H9 (cell line): ENCODE results near the gene FAM161A. TPM values are rescaled to one million over a fixed set of nuclear protein-coding genes. Genes with fewer than 3 reads are reported as not detected.

ENCODE experiments used
- DNase-seq: peaks from one replicate; pipeline ENCODE4 v3.0.0-alpha.2; 2017
- H2AFZ ChIP-seq: one replicate; pipeline ENCODE4 v1.6.1; 2013; ENCODE audit warnings: mild to moderate bottlenecking, low read length, control low read depth, moderate library complexity
- H2AK5ac ChIP-seq: 2 replicates; pipeline ENCODE4 v1.6.1; 2013; ENCODE audit warnings: low read length, control low read depth, mixed read lengths; ENCODE audit not compliant: insufficient read length
- H2BK120ac ChIP-seq: one replicate; pipeline ENCODE4 v1.6.1; 2013; ENCODE audit warnings: low read depth, mild to moderate bottlenecking, low read length, control low read depth, inconsistent platforms; ENCODE audit not compliant: poor library complexity, severe bottlenecking
- H2BK12ac ChIP-seq: 2 replicates; pipeline ENCODE4 v1.6.1; 2013; ENCODE audit warnings: low read length, control low read depth, mixed read lengths, low read depth; ENCODE audit not compliant: insufficient read length
- H2BK15ac ChIP-seq: 2 replicates; pipeline ENCODE4 v1.6.1; 2013; ENCODE audit warnings: low read depth, low read length, control low read depth
- H2BK20ac ChIP-seq: one replicate; pipeline ENCODE4 v1.6.1; 2013; ENCODE audit warnings: low read depth, mild to moderate bottlenecking, low read length, control low read depth, inconsistent platforms; ENCODE audit not compliant: poor library complexity, severe bottlenecking
- H2BK5ac ChIP-seq: 2 replicates; pipeline ENCODE4 v1.6.1; 2013; ENCODE audit warnings: low read length, control low read depth, mixed read lengths; ENCODE audit not compliant: insufficient read length
- H3K14ac ChIP-seq: 2 replicates; pipeline ENCODE4 v1.6.1; 2013; ENCODE audit warnings: low read length, control low read depth; ENCODE audit not compliant: insufficient read depth
- H3K18ac ChIP-seq: 2 replicates; pipeline ENCODE4 v1.6.1; 2013; ENCODE audit warnings: low read depth, mild to moderate bottlenecking, mixed read lengths, low read length, control low read depth; ENCODE audit not compliant: insufficient read length
- H3K23ac ChIP-seq: 2 replicates; pipeline ENCODE4 v1.6.1; 2013; ENCODE audit warnings: low read length, control low read depth, mixed read lengths, low read depth; ENCODE audit not compliant: insufficient read length
- H3K23me2 ChIP-seq: 2 replicates; pipeline ENCODE4 v1.6.1; 2013; ENCODE audit warnings: low read depth, mild to moderate bottlenecking, mixed read lengths, low read length, control low read depth; ENCODE audit not compliant: insufficient read length, poor library complexity, severe bottlenecking
- H3K27ac ChIP-seq: 2 replicates; pipeline ENCODE4 v1.5.1; 2013; ENCODE audit warnings: low read length, control low read depth, mixed read lengths, low read depth; ENCODE audit not compliant: insufficient read length
- H3K27me3 ChIP-seq: 2 replicates; pipeline ENCODE4 v1.6.1; 2013; ENCODE audit warnings: low read length, control low read depth, inconsistent platforms; ENCODE audit not compliant: insufficient read depth
- H3K4ac ChIP-seq: 2 replicates; pipeline ENCODE4 v1.6.1; 2013; ENCODE audit warnings: low read depth, mild to moderate bottlenecking, control low read depth, inconsistent platforms, low read length, moderate library complexity
- H3K4me1 ChIP-seq: 2 replicates; pipeline ENCODE4 v1.6.1; 2013; ENCODE audit warnings: low read length, control low read depth, inconsistent platforms; ENCODE audit not compliant: insufficient read depth
- H3K4me2 ChIP-seq: 2 replicates; pipeline ENCODE4 v1.6.1; 2013; ENCODE audit warnings: low read length, control low read depth, mixed read lengths; ENCODE audit not compliant: insufficient read length, insufficient read depth
- H3K56ac ChIP-seq: 2 replicates; pipeline ENCODE4 v1.6.1; 2013; ENCODE audit warnings: low read depth, mild to moderate bottlenecking, mixed read lengths, low read length, control low read depth; ENCODE audit not compliant: insufficient read length
- H3K79me1 ChIP-seq: 2 replicates; pipeline ENCODE4 v1.6.1; 2013; ENCODE audit warnings: low read depth, mild to moderate bottlenecking, moderate library complexity, low read length, control low read depth, inconsistent platforms; ENCODE audit not compliant: insufficient read depth, poor library complexity, severe bottlenecking
- H3K79me2 ChIP-seq: 2 replicates; pipeline ENCODE4 v1.6.1; 2013; ENCODE audit warnings: low read length, control low read depth, inconsistent platforms; ENCODE audit not compliant: insufficient read depth
- H3K9ac ChIP-seq: 2 replicates; pipeline ENCODE4 v1.6.1; 2013; ENCODE audit warnings: low read length, control low read depth, mixed read lengths; ENCODE audit not compliant: insufficient read length; ENCODE audit errors: extremely low read depth
- H3K9me3 ChIP-seq: one replicate; pipeline ENCODE4 v1.6.1; 2013; ENCODE audit warnings: low read depth, low read length, inconsistent platforms; ENCODE audit not compliant: control insufficient read depth
- H3T11ph ChIP-seq: one replicate; pipeline ENCODE4 v1.6.1; 2013; ENCODE audit warnings: mild to moderate bottlenecking, low read length, control low read depth, inconsistent platforms
- H4K20me1 ChIP-seq: one replicate; pipeline ENCODE4 v1.6.1; 2013; ENCODE audit not compliant: control insufficient read depth, insufficient read length, insufficient read depth
- H4K5ac ChIP-seq: 2 replicates; pipeline ENCODE4 v1.6.1; 2013; ENCODE audit warnings: low read depth, mild to moderate bottlenecking, mixed read lengths, low read length, control low read depth; ENCODE audit not compliant: insufficient read length
- H4K8ac ChIP-seq: replicated peaks from 2 replicates; pipeline ENCODE4 v1.6.1; 2013; ENCODE audit warnings: low read length, control low read depth, mixed read lengths, low read depth; ENCODE audit not compliant: insufficient read length
- H4K91ac ChIP-seq: 2 replicates; pipeline ENCODE4 v1.6.1; 2013; ENCODE audit warnings: low read depth, mild to moderate bottlenecking, moderate library complexity, mixed read lengths, low read length, control low read depth; ENCODE audit not compliant: insufficient read length
- H3K27ac Mint-ChIP-seq, 3 experiments: 2 replicates in 2 of 3; 3 replicates in 1 of 3; pipeline ENCODE4 v1.8.0; 2020 to 2021; ENCODE audit warnings: mixed read lengths in 3 of 3, mild to moderate bottlenecking in 1 of 3, moderate library complexity in 1 of 3
- H3K27me3 Mint-ChIP-seq: 2 replicates; pipeline ENCODE4 v1.8.0; 2021; ENCODE audit warnings: low read depth, mild to moderate bottlenecking, moderate library complexity, mixed read lengths
- H3K36me3 Mint-ChIP-seq, 3 experiments: 2 replicates in 2 of 3; 3 replicates in 1 of 3; pipeline ENCODE4 v1.8.0; 2020 to 2021; ENCODE audit warnings: low read depth in 3 of 3, mixed read lengths in 3 of 3; ENCODE audit not compliant: insufficient read depth in 1 of 3
- H3K4me1 Mint-ChIP-seq, 2 experiments: 2 replicates each; pipeline ENCODE4 v1.8.0; 2020; ENCODE audit warnings: mixed read lengths in 2 of 2
- H3K4me3 Mint-ChIP-seq, 2 experiments: 2 replicates in 1 of 2; 3 replicates in 1 of 2; pipeline ENCODE4 v1.8.0; 2020 to 2021; ENCODE audit warnings: mild to moderate bottlenecking in 2 of 2, mixed read lengths in 2 of 2, moderate library complexity in 1 of 2
- H3K9me3 Mint-ChIP-seq, 2 experiments: 2 replicates in 1 of 2; 3 replicates in 1 of 2; pipeline ENCODE4 v1.8.0; 2020; ENCODE audit warnings: mild to moderate bottlenecking in 2 of 2, mixed read lengths in 2 of 2, moderate library complexity in 1 of 2
- CTCF ChIP-seq: fragments of 200-600 bp; sonication (generic); conservative IDR thresholded peaks from 3 replicates; pipeline ENCODE4 v1.8.0; 2021; ENCODE audit warnings: antibody characterized with exemption, mild to moderate bottlenecking
- WGBS: extraction: QIAGEN DNeasy Blood & Tissue Kit; methylation state at CpG from one replicate; pipeline ENCODE4 v1.1.7; 2013; ENCODE audit warnings: missing lambda C conversion rate, low lambda C conversion rate, mixed read lengths; ENCODE audit not compliant: insufficient read length; ENCODE audit errors: extremely low coverage; 5-methylcytosine and 5-hydroxymethylcytosine counted together
- total RNA-seq: library from RNA; stranded (reverse); gene quantifications from 2 replicates; pipeline ENCODE4 v1.2.1, GENCODE V29; 2021

FAM161A gene
- total RNA-seq, 1 experiment from 2014 or later, result 15.8 TPM

- H4K5ac ChIP-seq, result no peak overlapping the region
- H3K9ac ChIP-seq, result no peak overlapping the region
- H2BK5ac ChIP-seq, result no peak overlapping the region
- no peak overlapping the region for H3K4me2 ChIP-seq
- no peak overlapping the region for H3K4ac ChIP-seq
- no peaks in the 10 kb centered on the region for H3K79me1 ChIP-seq
- WGBS, result no CpG with 5 or more reads among the region's 4 CpGs
- H2AFZ ChIP-seq, result no peak overlapping the region
- H2BK15ac ChIP-seq, result no peak overlapping the region
- H3K18ac ChIP-seq, result no peak overlapping the region
- no peak overlapping the region for H4K91ac ChIP-seq
- Mint-ChIP-seq H3K27ac (no peak overlapping the region), H3K27me3 (no peaks in the 10 kb centered on the region), H3K4me3 (no peak overlapping the region), H3K36me3 (peaks cover 53 to 95% (median 86%) of the 10 kb centered on the region in 3 experiments; a peak in 6 of 7 replicates), H3K9me3 (no peaks in the 10 kb centered on the region), H3K4me1 (no peaks in the 10 kb centered on the region)
- H3K79me2 ChIP-seq, result no peaks in the 10 kb centered on the region
- H3K23ac ChIP-seq, result no peak overlapping the region
- H2BK20ac ChIP-seq, result no peak overlapping the region
- H4K20me1 ChIP-seq, result no peaks in the 10 kb centered on the region
- H3K56ac ChIP-seq, result no peak overlapping the region
- H3K27ac ChIP-seq, result no peak overlapping the region
- no peak for TF ChIP-seq CTCF
- no peak overlapping the region for H3T11ph ChIP-seq
- no peak overlapping the region for H2AK5ac ChIP-seq
- no peaks in the 10 kb centered on the region for H3K27me3 ChIP-seq
- no peak overlapping the region for H2BK120ac ChIP-seq
- H3K14ac ChIP-seq, result no peak overlapping the region
- no peak for DNase-seq
- no peaks in the 10 kb centered on the region for H3K4me1 ChIP-seq
- no peaks in the 10 kb centered on the region for H3K9me3 ChIP-seq
- no peak overlapping the region for H2BK12ac ChIP-seq
- H3K23me2 ChIP-seq, result no peaks in the 10 kb centered on the region
- H4K8ac ChIP-seq, result no peak overlapping the region
These were observed 23.8 kb upstream of the FAM161A start for GRCh38 chr2:61877571-61878245.
